Measurements from ENCODE around the gene HADH. TPM values are rescaled to one million over a fixed set of nuclear protein-coding genes. Genes with fewer than 3 reads are reported as not detected.

Gene HADH
- total and polyA plus RNA-seq, 5 donors from 2014 or later: 11.6 to 37.3 (median 31.9) TPM

- Histone ChIP-seq H3K27ac (ENCODE audit: insufficient read depth, low read length, poor library complexity, severe bottlenecking) (no peak overlapping the region), H3K9me3 (ENCODE audit: control insufficient read depth in 2 of 2, low read length in 2 of 2) (no peaks in the 10 kb centered on the region), H3K4me1 (ENCODE audit: control insufficient read depth, insufficient read depth, low read length, poor library complexity, severe bottlenecking) (peaks cover 40% of the 10 kb centered on the region), H3K4me3 (ENCODE audit: low read depth, low read length) (peak overlapping the region; percentile 95), H3K27me3 (ENCODE audit: control insufficient read depth, insufficient read depth, low read length) (no peaks in the 10 kb centered on the region), H3K36me3 (ENCODE audit: control insufficient read depth, insufficient read depth, low read length) (no peaks in the 10 kb centered on the region)
- Mint-ChIP-seq H3K27me3 (no peaks in the 10 kb centered on the region), H3K4me1 (peaks cover 15 to 54% (median 28%) of the 10 kb centered on the region in 4 donors), H3K4me3 (peak overlapping the region in 3 of 4 donors; percentile 52 to 86 (median 73)), H3K27ac (peak overlapping the region in 2 of 3 donors; percentile 55 to 93), H3K36me3 (no peaks in the 10 kb centered on the region), H3K9me3 (peaks cover 0 to 2% (median 0%) of the 10 kb centered on the region in 7 donors)
- ATAC-seq (ENCODE audit: low read depth in 2 of 2) (no peak), DNase-seq (no peak)
Observed at GRCh38 chr4:107987916-107988762, 1.6 kb upstream of the HADH start.

- peak overlapping the region in 3 of 4 donors; percentile 52 to 86 (median 73) for H3K4me3 Mint-ChIP-seq
Observed at GRCh38 chr4:107988763-107989035, 990 bp upstream of the HADH start.

GRCh38 chr4:107989162-107989536 is 540 bp upstream of the HADH start:
- peaks cover 0 to 2% (median 0%) of the 10 kb centered on the region in 7 donors for H3K9me3 Mint-ChIP-seq
- no peaks in the 10 kb centered on the region for H3K36me3 Mint-ChIP-seq
- peak overlapping the region; percentile 76 for H3K27ac ChIP-seq (ENCODE audit: insufficient read depth, low read length, poor library complexity, severe bottlenecking)
- ATAC-seq (ENCODE audit: low read depth in 2 of 2): peak in 1 of 2 donors; percentile 9
- H3K4me3 ChIP-seq (ENCODE audit: low read depth, low read length): peak overlapping the region; percentile 95
- H3K9me3 ChIP-seq (ENCODE audit: control insufficient read depth in 2 of 2, low read length in 2 of 2): no peaks in the 10 kb centered on the region
- H3K27ac Mint-ChIP-seq: peak overlapping the region; percentile 48 to 93 (median 83)
- H3K36me3 ChIP-seq (ENCODE audit: control insufficient read depth, insufficient read depth, low read length): no peaks in the 10 kb centered on the region
- DNase-seq: no peak
- no peaks in the 10 kb centered on the region for H3K27me3 Mint-ChIP-seq
- H3K4me1 ChIP-seq (ENCODE audit: control insufficient read depth, insufficient read depth, low read length, poor library complexity, severe bottlenecking): peaks cover 40% of the 10 kb centered on the region
- peaks cover 22 to 61% (median 36%) of the 10 kb centered on the region in 4 donors for H3K4me1 Mint-ChIP-seq
- H3K27me3 ChIP-seq (ENCODE audit: control insufficient read depth, insufficient read depth, low read length): no peaks in the 10 kb centered on the region
- peak overlapping the region; percentile 86 to 99 (median 96) for H3K4me3 Mint-ChIP-seq

More at GRCh38 chr4:107988763-107989035, 990 bp upstream of the HADH start:
- Mint-ChIP-seq H3K36me3 (no peaks in the 10 kb centered on the region), H3K27ac (peak overlapping the region in 2 of 3 donors; percentile 55 to 93), H3K27me3 (no peaks in the 10 kb centered on the region), H3K9me3 (peaks cover 0 to 2% (median 0%) of the 10 kb centered on the region in 7 donors), H3K4me1 (peaks cover 18 to 57% (median 31%) of the 10 kb centered on the region in 4 donors)
- no peaks in the 10 kb centered on the region for H3K9me3 ChIP-seq (ENCODE audit: control insufficient read depth in 2 of 2, low read length in 2 of 2)
- H3K27me3 ChIP-seq (ENCODE audit: control insufficient read depth, insufficient read depth, low read length): no peaks in the 10 kb centered on the region
- no peaks in the 10 kb centered on the region for H3K36me3 ChIP-seq (ENCODE audit: control insufficient read depth, insufficient read depth, low read length)
- DNase-seq: no peak
- peaks cover 40% of the 10 kb centered on the region for H3K4me1 ChIP-seq (ENCODE audit: control insufficient read depth, insufficient read depth, low read length, poor library complexity, severe bottlenecking)
- peak overlapping the region; percentile 76 for H3K27ac ChIP-seq (ENCODE audit: insufficient read depth, low read length, poor library complexity, severe bottlenecking)
- no peak for ATAC-seq (ENCODE audit: low read depth in 2 of 2)
- H3K4me3 ChIP-seq (ENCODE audit: low read depth, low read length): peak overlapping the region; percentile 95

- Histone ChIP-seq H3K27me3 (ENCODE audit: control insufficient read depth, insufficient read depth, low read length) (no peaks in the 10 kb centered on the region), H3K9me3 (ENCODE audit: control insufficient read depth in 2 of 2, low read length in 2 of 2) (no peaks in the 10 kb centered on the region), H3K4me1 (ENCODE audit: control insufficient read depth, insufficient read depth, low read length, poor library complexity, severe bottlenecking) (peaks cover 40% of the 10 kb centered on the region), H3K27ac (ENCODE audit: insufficient read depth, low read length, poor library complexity, severe bottlenecking) (no peak overlapping the region), H3K36me3 (ENCODE audit: control insufficient read depth, insufficient read depth, low read length) (peaks cover 2% of the 10 kb centered on the region), H3K4me3 (ENCODE audit: low read depth, low read length) (peak overlapping the region; percentile 2)
- no peaks in the 10 kb centered on the region for H3K27me3 Mint-ChIP-seq
- peak overlapping the region in 2 of 4 donors; percentile 86 to 95 for H3K4me3 Mint-ChIP-seq
- no peak for DNase-seq
- peaks cover 10% of the 10 kb centered on the region for H3K36me3 Mint-ChIP-seq
- no peak for ATAC-seq (ENCODE audit: low read depth in 2 of 2)
- no peak overlapping the region for H3K27ac Mint-ChIP-seq
- H3K4me1 Mint-ChIP-seq: peaks cover 31 to 76% (median 49%) of the 10 kb centered on the region in 4 donors
- H3K9me3 Mint-ChIP-seq: peaks cover 0 to 2% (median 0%) of the 10 kb centered on the region in 7 donors
Observed at GRCh38 chr4:107991945-107992630, 2.4 kb downstream of the HADH start.

- H3K27me3 Mint-ChIP-seq: no peaks in the 10 kb centered on the region
- peaks cover 14% of the 10 kb centered on the region for H3K36me3 Mint-ChIP-seq
- no peak overlapping the region for H3K27ac Mint-ChIP-seq
- H3K9me3 ChIP-seq (ENCODE audit: control insufficient read depth in 2 of 2, low read length in 2 of 2): no peaks in the 10 kb centered on the region
- H3K4me3 Mint-ChIP-seq: peak overlapping the region in 1 of 4 donors; percentile 58
- DNase-seq (no peak), ATAC-seq (ENCODE audit: low read depth in 2 of 2) (no peak)
- H3K4me3 ChIP-seq (ENCODE audit: low read depth, low read length): no peak overlapping the region
- peaks cover 34% of the 10 kb centered on the region for H3K4me1 ChIP-seq (ENCODE audit: control insufficient read depth, insufficient read depth, low read length, poor library complexity, severe bottlenecking)
- H3K4me1 Mint-ChIP-seq: peaks cover 31 to 74% (median 50%) of the 10 kb centered on the region in 4 donors
- no peak overlapping the region for H3K27ac ChIP-seq (ENCODE audit: insufficient read depth, low read length, poor library complexity, severe bottlenecking)
- H3K27me3 ChIP-seq (ENCODE audit: control insufficient read depth, insufficient read depth, low read length): no peaks in the 10 kb centered on the region
- peaks cover 0 to 2% (median 0%) of the 10 kb centered on the region in 7 donors for H3K9me3 Mint-ChIP-seq
- H3K36me3 ChIP-seq (ENCODE audit: control insufficient read depth, insufficient read depth, low read length): peaks cover 2% of the 10 kb centered on the region
Observed at GRCh38 chr4:107993969-107994368, 4.3 kb downstream of the HADH start.

GRCh38 chr4:107994894-107995293 is 5.2 kb downstream of the HADH start:
- peak overlapping the region in 2 of 4 donors; percentile 36 to 64 for H3K4me3 Mint-ChIP-seq
- peaks cover 28% of the 10 kb centered on the region for H3K4me1 ChIP-seq (ENCODE audit: control insufficient read depth, insufficient read depth, low read length, poor library complexity, severe bottlenecking)
- peaks cover 0 to 2% (median 0%) of the 10 kb centered on the region in 7 donors for H3K9me3 Mint-ChIP-seq
- H3K9me3 ChIP-seq (ENCODE audit: control insufficient read depth in 2 of 2, low read length in 2 of 2): no peaks in the 10 kb centered on the region
- no peaks in the 10 kb centered on the region for H3K27me3 ChIP-seq (ENCODE audit: control insufficient read depth, insufficient read depth, low read length)
- ATAC-seq (ENCODE audit: low read depth in 2 of 2): no peak
- peaks cover 26 to 71% (median 47%) of the 10 kb centered on the region in 4 donors for H3K4me1 Mint-ChIP-seq
- peaks cover 2% of the 10 kb centered on the region for H3K36me3 ChIP-seq (ENCODE audit: control insufficient read depth, insufficient read depth, low read length)
- DNase-seq: no peak
- no peak overlapping the region for H3K27ac ChIP-seq (ENCODE audit: insufficient read depth, low read length, poor library complexity, severe bottlenecking)
- H3K4me3 ChIP-seq (ENCODE audit: low read depth, low read length): no peak overlapping the region
- peaks cover 17% of the 10 kb centered on the region for H3K36me3 Mint-ChIP-seq
- H3K27ac Mint-ChIP-seq: peak overlapping the region in 2 of 3 donors; percentile 3 to 16
- H3K27me3 Mint-ChIP-seq: no peaks in the 10 kb centered on the region

- Mint-ChIP-seq H3K36me3 (peaks cover 25% of the 10 kb centered on the region), H3K4me1 (peaks cover 29 to 56% (median 36%) of the 10 kb centered on the region in 4 donors), H3K27ac (peak overlapping the region in 2 of 3 donors; percentile 14 to 50), H3K4me3 (no peak overlapping the region), H3K27me3 (no peaks in the 10 kb centered on the region), H3K9me3 (peaks cover 0 to 2% (median 0%) of the 10 kb centered on the region in 7 donors)
- H3K4me3 ChIP-seq (ENCODE audit: low read depth, low read length): no peak overlapping the region
- peaks cover 6% of the 10 kb centered on the region for H3K4me1 ChIP-seq (ENCODE audit: control insufficient read depth, insufficient read depth, low read length, poor library complexity, severe bottlenecking)
- ATAC-seq (ENCODE audit: low read depth in 2 of 2) (no peak), DNase-seq (no peak)
- H3K9me3 ChIP-seq (ENCODE audit: control insufficient read depth in 2 of 2, low read length in 2 of 2): no peaks in the 10 kb centered on the region
- peaks cover 2% of the 10 kb centered on the region for H3K36me3 ChIP-seq (ENCODE audit: control insufficient read depth, insufficient read depth, low read length)
- no peaks in the 10 kb centered on the region for H3K27me3 ChIP-seq (ENCODE audit: control insufficient read depth, insufficient read depth, low read length)
- no peak overlapping the region for H3K27ac ChIP-seq (ENCODE audit: insufficient read depth, low read length, poor library complexity, severe bottlenecking)
Observed at GRCh38 chr4:107996949-107997788, 7.5 kb downstream of the HADH start.

Measured in CD4-positive, CD25-positive, alpha-beta regulatory T cell (primary cell).